Kidney epithelial cell (primary cell): Measurements from ENCODE around the gene ARF1. TPM values are rescaled to one million over a fixed set of nuclear protein-coding genes. Genes with fewer than 3 reads are reported as not detected.

Source experiments
- DNase-seq: peaks from one replicate; pipeline ENCODE4 v3.0.0-alpha.2; 2010; ENCODE audit warnings: low read depth
- H3K27me3 ChIP-seq: 2 replicates; pipeline ENCODE4 v1.6.0; 2011; ENCODE audit warnings: low read length; ENCODE audit not compliant: control insufficient read depth, insufficient read depth
- H3K36me3 ChIP-seq: 2 replicates; pipeline ENCODE4 v1.5.1; 2011; ENCODE audit warnings: low read length; ENCODE audit not compliant: control insufficient read depth, insufficient read depth
- H3K4me3 ChIP-seq: 2 replicates; pipeline ENCODE4 v1.5.1; 2011; ENCODE audit warnings: low read depth, mild to moderate bottlenecking, control low read depth, low read length
- CTCF ChIP-seq: IDR thresholded peaks from 2 replicates; pipeline ENCODE4 v1.5.1; 2011; ENCODE audit warnings: mild to moderate bottlenecking, moderate library complexity, low read length, control low read depth, inconsistent platforms; ENCODE audit not compliant: insufficient read depth, poor library complexity, severe bottlenecking
- total RNA-seq: library from RNA; depleted of rRNA; stranded (reverse); fragments of >200 nt; gene quantifications from 2 replicates; pipeline ENCODE4 v1.2.3, GENCODE V29; 2015

The ARF1 gene
- total RNA-seq, 1 donor from 2014 or later, result 479 TPM

- peaks cover 5% of the 10 kb centered on the region for H3K36me3 ChIP-seq
- no peak overlapping the region for H3K4me3 ChIP-seq
- DNase-seq, result no peak
- TF ChIP-seq CTCF, result no peak
- no peaks in the 10 kb centered on the region for H3K27me3 ChIP-seq
Measured at GRCh38 chr1:228095161-228095560, 12.7 kb downstream of the ARF1 start.

- no peak for DNase-seq
- no peak for TF ChIP-seq CTCF
- Histone ChIP-seq H3K27me3 (no peaks in the 10 kb centered on the region), H3K4me3 (no peak overlapping the region), H3K36me3 (peaks cover 5% of the 10 kb centered on the region)
Measured at GRCh38 chr1:228095938-228096337, 13.4 kb downstream of the ARF1 start.

- DNase-seq, result no peak
- Histone ChIP-seq H3K27me3 (no peaks in the 10 kb centered on the region), H3K36me3 (peaks cover 5% of the 10 kb centered on the region), H3K4me3 (no peak overlapping the region)
- TF ChIP-seq CTCF, result no peak
Measured at GRCh38 chr1:228096416-228097332, 14.2 kb downstream of the ARF1 start.

GRCh38 chr1:228097333-228098081, 15.0 kb downstream of the ARF1 start:
- Histone ChIP-seq H3K27me3 (no peaks in the 10 kb centered on the region), H3K4me3 (no peak overlapping the region), H3K36me3 (peaks cover 5% of the 10 kb centered on the region)
- TF ChIP-seq CTCF, result no peak
- no peak for DNase-seq

GRCh38 chr1:228098323-228098931, 15.9 kb downstream of the ARF1 start:
- no peaks in the 10 kb centered on the region for H3K27me3 ChIP-seq
- peaks cover 5% of the 10 kb centered on the region for H3K36me3 ChIP-seq
- no peak for TF ChIP-seq CTCF
- DNase-seq, result no peak
- H3K4me3 ChIP-seq, result no peak overlapping the region
